Urinary bladder (tissue), 4 donors: Measurements from ENCODE around the gene ANO6. TPM values are rescaled to one million over a fixed set of nuclear protein-coding genes. Genes with fewer than 3 reads are reported as not detected.
"Not testable (repeated sequence)": the region's sequence is repeated elsewhere in the genome, so short reads cannot be mapped to it uniquely, and the experiment has no call there.

Experiments used
- DNase-seq: peaks from one replicate; pipeline ENCODE4 v3.0.0-alpha.2; 2015; ENCODE audit errors: extremely low spot score
- H3K27ac ChIP-seq: one replicate; pipeline ENCODE4 v1.5.1; 2013; ENCODE audit warnings: low read depth, mild to moderate bottlenecking, moderate library complexity
- H3K36me3 ChIP-seq: one replicate; pipeline ENCODE4 v1.6.1; 2013; ENCODE audit warnings: mild to moderate bottlenecking, moderate library complexity; ENCODE audit not compliant: insufficient read depth
- H3K4me1 ChIP-seq: one replicate; pipeline ENCODE4 v1.6.1; 2013; ENCODE audit warnings: mild to moderate bottlenecking, moderate library complexity; ENCODE audit not compliant: insufficient read depth
- H3K4me3 ChIP-seq: one replicate; pipeline ENCODE4 v1.5.1; 2013; ENCODE audit warnings: low read depth, low read length
- WGBS: extraction: QIAGEN DNeasy Blood & Tissue Kit; methylation state at CpG from one replicate; pipeline ENCODE4 v1.1.7; 2013; 5-methylcytosine and 5-hydroxymethylcytosine counted together
- polyA plus RNA-seq: library from polyadenylated mRNA; stranded (reverse); fragments of 200-250 nt; gene quantifications from one replicate; pipeline ENCODE4 v1.2.3, GENCODE V29; 2013
- total RNA-seq: library from RNA; depleted of rRNA; stranded (reverse); fragments of >200 nt; gene quantifications from one replicate; pipeline ENCODE4 v1.2.3, GENCODE V29; 2014
- donor health status: healthy with polysubstance abuse.
- donor health status: healthy.

The ANO6 gene
- total and polyA plus RNA-seq, 2 donors = 63.7 to 163 TPM

GRCh38 chr12:45235087-45236025 is 19.5 kb downstream of the ANO6 start:
- peak overlapping the region; percentile 52 for H3K27ac ChIP-seq
- H3K36me3 ChIP-seq = no peaks in the 10 kb centered on the region
- WGBS = 38% methylated on average over 4 of the region's 4 CpGs
- no peak for DNase-seq
- H3K4me3 ChIP-seq = no peak overlapping the region
- H3K4me1 ChIP-seq = peaks cover 1% of the 10 kb centered on the region

GRCh38 chr12:45236383-45236782 is 20.5 kb downstream of the ANO6 start:
- not testable (repeated sequence) for DNase-seq, H3K4me1 ChIP-seq, H3K36me3 ChIP-seq, H3K4me3 ChIP-seq, H3K27ac ChIP-seq
- WGBS = 77% methylated on average over 2 of the region's 2 CpGs

- DNase-seq = no peak
- H3K4me3 ChIP-seq = no peak overlapping the region
- peaks cover 3% of the 10 kb centered on the region for H3K36me3 ChIP-seq
- no peak overlapping the region for H3K27ac ChIP-seq
- 89% methylated on average over 11 of the region's 11 CpGs for WGBS
- no peaks in the 10 kb centered on the region for H3K4me1 ChIP-seq
These were observed 26.3 kb downstream of the ANO6 start for GRCh38 chr12:45242180-45242579.

- Histone ChIP-seq H3K27ac (no peak overlapping the region), H3K4me1 (no peaks in the 10 kb centered on the region), H3K4me3 (no peak overlapping the region), H3K36me3 (peaks cover 3% of the 10 kb centered on the region)
- no peak for DNase-seq
- 88% methylated on average over 4 of the region's 4 CpGs for WGBS
These were observed 28.1 kb downstream of the ANO6 start for GRCh38 chr12:45243963-45244362.

- no peak overlapping the region for H3K4me3 ChIP-seq
- no peak overlapping the region for H3K27ac ChIP-seq
- 82% methylated on average over 9 of the region's 9 CpGs for WGBS
- H3K36me3 ChIP-seq = peaks cover 3% of the 10 kb centered on the region
- DNase-seq = no peak
- no peaks in the 10 kb centered on the region for H3K4me1 ChIP-seq
These were observed 28.9 kb downstream of the ANO6 start for GRCh38 chr12:45244561-45245343.

- peaks cover 3% of the 10 kb centered on the region for H3K36me3 ChIP-seq
- no peak for DNase-seq
- WGBS = 61% methylated on average over 3 of the region's 3 CpGs
- H3K4me3 ChIP-seq = no peak overlapping the region
- no peaks in the 10 kb centered on the region for H3K4me1 ChIP-seq
- no peak overlapping the region for H3K27ac ChIP-seq
These were observed 30.3 kb downstream of the ANO6 start for GRCh38 chr12:45246236-45246635.

- Histone ChIP-seq H3K36me3 (peaks cover 3% of the 10 kb centered on the region), H3K4me1 (no peaks in the 10 kb centered on the region), H3K4me3 (no peak overlapping the region), H3K27ac (no peak overlapping the region)
- DNase-seq = no peak
These were observed 31.7 kb downstream of the ANO6 start for GRCh38 chr12:45247589-45247988.

GRCh38 chr12:45248095-45248494 is 32.2 kb downstream of the ANO6 start:
- no peak overlapping the region for H3K4me3 ChIP-seq
- WGBS = 100% methylated on average over 1 of the region's 1 CpG
- H3K4me1 ChIP-seq = no peaks in the 10 kb centered on the region
- no peak overlapping the region for H3K27ac ChIP-seq
- H3K36me3 ChIP-seq = peaks cover 3% of the 10 kb centered on the region
- DNase-seq = no peak

- Histone ChIP-seq H3K27ac (no peak overlapping the region), H3K4me3 (no peak overlapping the region), H3K36me3 (no peaks in the 10 kb centered on the region), H3K4me1 (no peaks in the 10 kb centered on the region)
- WGBS = 69% methylated on average over 1 of the region's 1 CpG
- no peak for DNase-seq
These were observed 38.4 kb downstream of the ANO6 start for GRCh38 chr12:45254254-45254653.

GRCh38 chr12:45256721-45257120 is 40.8 kb downstream of the ANO6 start:
- no peaks in the 10 kb centered on the region for H3K36me3 ChIP-seq
- DNase-seq = no peak
- no peak overlapping the region for H3K27ac ChIP-seq
- no peak overlapping the region for H3K4me3 ChIP-seq
- peaks cover 2% of the 10 kb centered on the region for H3K4me1 ChIP-seq

- DNase-seq = no peak
- Histone ChIP-seq H3K36me3 (no peaks in the 10 kb centered on the region), H3K27ac (no peak overlapping the region), H3K4me3 (no peak overlapping the region), H3K4me1 (peaks cover 2% of the 10 kb centered on the region)
- 75% methylated on average over 6 of the region's 6 CpGs for WGBS
These were observed 41.5 kb downstream of the ANO6 start for GRCh38 chr12:45257185-45257930.

- no peaks in the 10 kb centered on the region for H3K36me3 ChIP-seq
- peaks cover 2% of the 10 kb centered on the region for H3K4me1 ChIP-seq
- 42% methylated on average over 3 of the region's 3 CpGs for WGBS
- no peak for DNase-seq
- H3K4me3 ChIP-seq = no peak overlapping the region
- no peak overlapping the region for H3K27ac ChIP-seq
These were observed 43.8 kb downstream of the ANO6 start for GRCh38 chr12:45259675-45260074.

- H3K4me3 ChIP-seq = no peak overlapping the region
- DNase-seq = no peak
- peaks cover 2% of the 10 kb centered on the region for H3K4me1 ChIP-seq
- no peaks in the 10 kb centered on the region for H3K36me3 ChIP-seq
- WGBS = 68% methylated on average over 5 of the region's 5 CpGs
- H3K27ac ChIP-seq = no peak overlapping the region
These were observed 44.4 kb downstream of the ANO6 start for GRCh38 chr12:45260104-45260815.
